SK-MEL-5 (cell line): Measurements from ENCODE around the gene SPNS2. TPM values are rescaled to one million over a fixed set of nuclear protein-coding genes. Genes with fewer than 3 reads are reported as not detected.

Source experiments
- DNase-seq: peaks from one replicate; pipeline ENCODE4 v3.0.0-alpha.2; 2016; ENCODE audit warnings: low read depth, low spot score
- in situ Hi-C: cut with HindIII; loops from 2 replicates; pipeline ENCODE4 v1.10.0; 2016; ENCODE audit warnings: low sequenced_read_pairs, high pct_unique_total_duplicates, low pct_unique_long_range_greater_than_20kb
- total RNA-seq: library from RNA; depleted of rRNA; stranded (reverse); fragments of >200 nt; shearing (Covaris generic); gene quantifications from 2 replicates; pipeline ENCODE4 v1.2.3, GENCODE V29; 2014

SPNS2 gene
- total RNA-seq, 1 experiment from 2014 or later: 0.66 TPM

GRCh38 chr17:4511199-4511932 is 12.7 kb downstream of the SPNS2 start:
- in situ Hi-C loops: no loop called here
- DNase-seq: no peak

DNA sequence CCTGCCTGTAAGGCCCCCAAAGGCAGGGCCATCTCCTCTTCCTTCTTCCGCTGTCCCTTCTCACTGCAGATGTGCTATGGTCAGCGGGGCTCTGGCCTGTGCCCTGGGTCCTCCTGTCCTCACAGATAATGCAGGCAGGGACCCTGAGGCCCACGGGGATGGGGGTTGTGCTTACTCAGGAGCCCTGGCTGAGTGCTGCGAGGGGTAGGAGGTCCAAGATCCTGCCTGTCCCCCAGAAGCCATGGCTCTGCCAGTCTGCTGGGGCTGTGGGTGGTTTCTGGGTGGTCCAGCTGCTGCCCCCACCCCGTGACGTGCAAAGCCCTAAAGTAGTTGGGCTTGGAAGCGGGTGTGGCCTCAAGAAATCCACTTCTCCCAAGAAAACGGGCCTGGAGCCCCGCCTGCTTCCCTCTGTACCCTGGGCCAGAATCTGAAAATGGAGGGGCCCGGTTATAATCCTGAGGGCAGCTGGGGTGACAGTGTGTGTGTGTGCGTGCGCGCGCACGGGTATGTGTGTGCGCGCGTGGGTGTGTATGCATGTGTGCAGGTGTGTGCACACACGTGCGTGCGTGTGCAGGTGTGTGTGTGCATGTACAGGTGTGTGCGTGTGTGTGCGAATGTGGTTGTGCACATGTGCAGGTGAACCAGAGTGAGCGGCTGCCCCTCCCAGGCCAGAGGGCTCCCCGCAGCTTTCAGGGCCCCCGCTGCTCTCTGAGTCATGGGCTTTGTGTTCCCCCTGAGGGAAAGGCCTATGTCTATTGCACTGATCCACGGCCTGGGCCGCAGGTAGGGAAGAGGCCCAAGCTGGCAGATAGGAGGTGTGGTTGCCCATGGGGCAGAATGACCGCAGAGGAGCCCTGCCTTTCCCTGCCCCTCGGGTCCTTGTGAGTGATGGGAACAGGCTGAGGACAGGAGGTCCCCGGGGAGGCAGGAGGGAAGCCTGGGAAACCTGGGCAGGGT is 13.8 kb downstream of the SPNS2 start:
- DNase-seq: no peak
- in situ Hi-C loops: no loop called here

DNA sequence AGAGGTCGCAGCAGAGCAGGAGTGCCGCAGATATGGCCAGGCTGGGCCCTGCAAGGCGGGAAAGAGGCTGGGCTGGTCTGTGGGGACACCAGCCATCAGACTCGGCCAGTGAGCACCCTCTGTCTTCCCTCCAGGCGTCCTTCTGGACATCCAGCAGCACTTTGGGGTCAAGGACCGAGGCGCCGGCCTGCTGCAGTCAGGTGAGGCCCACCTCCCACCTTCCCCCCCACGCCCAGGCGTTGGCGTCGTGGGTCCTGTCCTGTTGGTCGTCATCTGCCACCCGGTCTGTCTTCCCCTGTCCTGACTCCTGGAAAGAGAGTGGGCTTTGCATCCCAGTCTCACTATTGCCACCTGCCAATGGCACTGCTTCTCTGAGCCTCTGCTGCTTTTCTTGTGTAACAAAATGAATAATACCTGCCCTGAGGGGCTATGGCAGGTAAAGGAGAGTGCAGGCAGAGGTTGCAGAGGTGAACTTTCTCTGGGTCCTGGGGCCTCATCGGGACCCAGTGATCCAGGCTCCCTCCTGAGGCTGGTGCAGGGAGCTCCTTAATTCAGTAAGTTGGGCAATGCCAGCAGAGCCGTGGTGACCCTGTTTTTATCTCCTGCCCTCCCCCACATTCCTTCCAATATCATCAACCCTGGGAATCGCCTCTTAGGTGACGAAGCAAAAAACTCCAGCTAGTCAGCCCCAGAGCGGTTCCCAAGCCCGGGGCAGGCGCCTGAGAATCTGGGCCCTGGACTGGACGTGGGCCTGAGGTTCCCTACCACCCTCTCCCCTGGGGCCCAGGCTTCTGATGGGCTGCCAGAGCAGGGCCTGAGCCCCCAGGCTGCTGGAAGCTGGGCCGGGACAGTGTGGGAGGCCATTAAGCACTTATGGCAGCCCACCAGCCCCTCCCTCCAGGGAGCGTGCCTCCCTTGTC is 14.7 kb downstream of the SPNS2 start:
- in situ Hi-C loops: no loop called here
- DNase-seq: no peak

- no peak for DNase-seq
- in situ Hi-C loops: no loop called here
Observed at GRCh38 chr17:4514206-4514605, 15.5 kb downstream of the SPNS2 start.

GRCh38 chr17:4514779-4515178 is 16.1 kb downstream of the SPNS2 start:
- DNase-seq: no peak
- in situ Hi-C loops: no loop called here

GRCh38 chr17:4515501-4515900 is 16.8 kb downstream of the SPNS2 start:
- in situ Hi-C loops: no loop called here
- no peak for DNase-seq

GRCh38 chr17:4516735-4517134 is 18.1 kb downstream of the SPNS2 start:
- DNase-seq: no peak
- in situ Hi-C loops: no loop called here

DNA sequence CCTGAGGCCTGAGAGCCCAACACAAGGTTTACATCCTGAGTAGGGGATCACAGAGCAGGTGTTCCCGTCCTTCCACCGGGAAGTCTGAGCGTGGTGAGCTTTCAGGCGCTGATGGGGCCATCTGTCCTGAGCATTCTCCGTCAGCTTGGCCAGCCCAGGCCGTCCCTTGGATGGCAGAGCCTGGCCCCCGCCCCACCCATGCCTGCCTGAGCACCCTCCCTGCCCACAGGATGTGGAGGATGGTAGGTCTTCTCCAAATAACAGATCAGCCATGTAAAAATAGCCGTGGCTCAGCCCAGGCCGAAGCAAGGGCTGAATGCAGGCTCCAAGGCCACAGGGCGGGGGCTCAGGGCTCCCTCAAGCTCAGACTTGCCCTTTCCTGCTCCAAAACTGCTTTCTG is 20.2 kb downstream of the SPNS2 start:
- in situ Hi-C loops: no loop called here

GRCh38 chr17:4519361-4519788 is 20.7 kb downstream of the SPNS2 start:
- in situ Hi-C loops: no loop called here

More for the DNA sequence above, 20.2 kb downstream of the SPNS2 start:
- DNase-seq: no peak

GRCh38 chr17:4520060-4520893 is 21.6 kb downstream of the SPNS2 start:
- in situ Hi-C loops: no loop called here
- DNase-seq: no peak

More at GRCh38 chr17:4519361-4519788, 20.7 kb downstream of the SPNS2 start:
- no peak for DNase-seq

- no peak for DNase-seq
- in situ Hi-C loops: no loop called here
Observed at GRCh38 chr17:4520894-4521600, 22.4 kb downstream of the SPNS2 start.

DNA sequence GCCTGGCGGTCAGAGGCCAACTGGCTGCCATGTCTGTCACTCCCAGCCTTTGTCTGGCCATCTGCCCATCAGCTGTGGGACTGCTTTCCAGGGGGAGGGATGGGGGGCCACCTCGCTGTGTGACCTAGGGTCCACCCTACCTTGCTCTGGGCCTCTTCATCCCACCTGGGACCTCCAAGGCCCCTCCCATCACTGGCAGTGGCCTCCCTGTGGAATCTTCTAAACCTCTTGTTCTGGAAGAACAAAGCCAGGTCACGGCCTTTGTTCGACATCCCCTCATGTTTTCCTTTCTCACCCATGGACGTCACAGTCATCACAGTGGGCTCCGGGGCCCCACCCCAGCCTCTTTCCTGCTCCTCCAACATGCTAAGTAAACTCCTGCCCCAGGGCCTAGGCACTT is 24.0 kb downstream of the SPNS2 start:
- in situ Hi-C loops: no loop called here
- DNase-seq: no peak

GRCh38 chr17:4523946-4524345 is 25.3 kb downstream of the SPNS2 start:
- no peak for DNase-seq
- in situ Hi-C loops: no loop called here

DNA sequence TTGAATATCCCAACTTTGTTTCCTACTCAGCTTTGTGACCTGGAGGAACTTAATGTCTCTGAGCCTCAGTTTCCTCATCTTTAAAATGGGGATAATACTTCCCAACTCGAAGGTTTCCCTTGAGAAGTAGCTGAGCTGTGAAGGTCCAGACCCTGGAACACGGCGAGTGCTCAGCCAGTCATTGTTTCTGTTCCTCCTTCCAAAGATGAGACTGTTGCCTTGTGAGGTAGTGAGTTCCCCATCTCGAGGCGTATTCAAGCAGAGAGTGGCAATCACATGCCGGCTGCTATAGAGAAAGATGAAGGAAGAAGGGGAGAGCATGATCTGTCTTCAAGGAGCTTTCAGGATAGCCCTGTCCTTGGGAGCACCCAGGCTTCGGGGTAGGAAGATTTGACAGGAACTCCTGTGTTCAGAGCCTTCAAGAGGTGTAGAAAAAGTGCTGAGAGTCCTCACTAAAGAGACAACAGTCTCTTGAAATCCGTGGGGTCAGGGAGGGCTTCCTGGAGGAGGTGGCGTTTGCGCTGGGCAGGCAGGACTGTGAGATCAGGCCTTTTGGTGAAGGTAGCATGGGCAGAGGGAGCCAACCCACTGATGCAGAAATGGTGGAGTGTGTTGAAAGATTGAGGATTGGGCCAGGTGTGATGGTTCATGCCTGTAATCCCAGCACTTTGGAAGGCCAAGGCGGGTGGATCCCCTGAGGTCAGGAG is 27.2 kb downstream of the SPNS2 start:
- no peak for DNase-seq
- in situ Hi-C loops: no loop called here

GRCh38 chr17:4527134-4527533 is 28.5 kb downstream of the SPNS2 start:
- in situ Hi-C loops: no loop called here

More at GRCh38 chr17:4527134-4527533, 28.5 kb downstream of the SPNS2 start:
- DNase-seq: no peak
